Measurements from ENCODE around the gene KCNN3. TPM values are rescaled to one million over a fixed set of nuclear protein-coding genes. Genes with fewer than 3 reads are reported as not detected.

KCNN3 gene
- polyA plus RNA-seq, 1 donor from 2014 or later, result 2.2 TPM

- H3K79me2 ChIP-seq (replicated peaks; ENCODE audit: insufficient read depth, low read length), result peaks cover 40% of the 10 kb centered on the region
- no peak overlapping the region for H2AFZ ChIP-seq (ENCODE audit: low read depth, low read length)
- no peak overlapping the region for H3K4me2 ChIP-seq (ENCODE audit: low read length)
- H4K20me1 ChIP-seq (ENCODE audit: insufficient read depth), result no peaks in the 10 kb centered on the region
- H3K36me3 ChIP-seq (ENCODE audit: insufficient read depth, low read length), result no peaks in the 10 kb centered on the region
- H3K9me3 ChIP-seq (ENCODE audit: low read length), result no peaks in the 10 kb centered on the region
- H3K27ac ChIP-seq (ENCODE audit: low read length), result no peak overlapping the region
- H3K27me3 ChIP-seq (ENCODE audit: insufficient read depth, low read depth, low read length), result no peaks in the 10 kb centered on the region
- no peaks in the 10 kb centered on the region for H3K9me2 ChIP-seq (ENCODE audit: insufficient read depth, low read length)
- no peak overlapping the region for H3K9ac ChIP-seq (ENCODE audit: low read length)
- H3F3A ChIP-seq (ENCODE audit: insufficient read depth, low read length, poor library complexity, severe bottlenecking), result peaks cover 7% of the 10 kb centered on the region
- no peak for TF ChIP-seq POLR2AphosphoS5 (IDR thresholded peaks at IDR 0.05)
- no peak for TF ChIP-seq TAF1 (IDR thresholded peaks at IDR 0.05; ENCODE audit: low read depth)
- H3K4me3 ChIP-seq (ENCODE audit: low read length), result peak overlapping the region; percentile 80
These were observed 5.7 kb downstream of the KCNN3 start for GRCh38 chr1:154864189-154864975.

GRCh38 chr1:154863315-154864174, 6.5 kb downstream of the KCNN3 start:
- H3K4me2 ChIP-seq (ENCODE audit: low read length), result peak overlapping the region; percentile 1
- H4K20me1 ChIP-seq (ENCODE audit: insufficient read depth), result no peaks in the 10 kb centered on the region
- no peaks in the 10 kb centered on the region for H3F3A ChIP-seq (ENCODE audit: insufficient read depth, low read length, poor library complexity, severe bottlenecking)
- H3K36me3 ChIP-seq (ENCODE audit: insufficient read depth, low read length), result no peaks in the 10 kb centered on the region
- H3K27ac ChIP-seq (ENCODE audit: low read length), result no peak overlapping the region
- H3K27me3 ChIP-seq (ENCODE audit: insufficient read depth, low read depth, low read length), result no peaks in the 10 kb centered on the region
- H2AFZ ChIP-seq (ENCODE audit: low read depth, low read length), result no peak overlapping the region
- H3K9ac ChIP-seq (ENCODE audit: low read length), result peak overlapping the region; percentile 38
- H3K9me3 ChIP-seq (ENCODE audit: low read length), result no peaks in the 10 kb centered on the region
- H3K9me2 ChIP-seq (ENCODE audit: insufficient read depth, low read length), result no peaks in the 10 kb centered on the region
- peak overlapping the region; percentile 80 for H3K4me3 ChIP-seq (ENCODE audit: low read length)
- TF ChIP-seq MXI1 (conservative IDR thresholded peaks at IDR 0.05; ENCODE audit: poor library complexity, severe bottlenecking) (no peak), RAD21 (conservative IDR thresholded peaks at IDR 0.05) (peak; percentile 40), POLR2AphosphoS5 (IDR thresholded peaks at IDR 0.05) (no peak), CTCF (IDR thresholded peaks at IDR 0.05; ENCODE audit: poor library complexity, severe bottlenecking) (peak; percentile 61)
- H3K79me2 ChIP-seq (replicated peaks; ENCODE audit: insufficient read depth, low read length), result peaks cover 32% of the 10 kb centered on the region

GRCh38 chr1:154862907-154863306, 7.2 kb downstream of the KCNN3 start:
- H3K79me2 ChIP-seq (replicated peaks; ENCODE audit: insufficient read depth, low read length), result peaks cover 26% of the 10 kb centered on the region
- no peaks in the 10 kb centered on the region for H3K27me3 ChIP-seq (ENCODE audit: insufficient read depth, low read depth, low read length)
- no peaks in the 10 kb centered on the region for H3K9me2 ChIP-seq (ENCODE audit: insufficient read depth, low read length)
- H4K20me1 ChIP-seq (ENCODE audit: insufficient read depth), result no peaks in the 10 kb centered on the region
- TF ChIP-seq TAF1 (IDR thresholded peaks at IDR 0.05; ENCODE audit: low read depth) (no peak), RAD21 (conservative IDR thresholded peaks at IDR 0.05) (no peak), EZH2 (IDR thresholded peaks at IDR 0.05; ENCODE audit: borderline replicate concordance, insufficient read depth, low read length, poor library complexity, severe bottlenecking) (no peak), EP300 (conservative IDR thresholded peaks at IDR 0.05; ENCODE audit: poor library complexity, severe bottlenecking) (no peak), REST (IDR thresholded peaks at IDR 0.05; ENCODE audit: borderline replicate concordance) (no peak), MXI1 (conservative IDR thresholded peaks at IDR 0.05; ENCODE audit: poor library complexity, severe bottlenecking) (no peak)
- H3K4me3 ChIP-seq (ENCODE audit: low read length), result peak overlapping the region; percentile 80
- H3K9ac ChIP-seq (ENCODE audit: low read length), result peak overlapping the region; percentile 38
- H3K36me3 ChIP-seq (ENCODE audit: insufficient read depth, low read length), result no peaks in the 10 kb centered on the region
- no peak overlapping the region for H3K4me2 ChIP-seq (ENCODE audit: low read length)
- H2AFZ ChIP-seq (ENCODE audit: low read depth, low read length), result no peak overlapping the region
- no peaks in the 10 kb centered on the region for H3K9me3 ChIP-seq (ENCODE audit: low read length)
- no peak overlapping the region for H3K27ac ChIP-seq (ENCODE audit: low read length)
- no peaks in the 10 kb centered on the region for H3F3A ChIP-seq (ENCODE audit: insufficient read depth, low read length, poor library complexity, severe bottlenecking)
